CD4-positive, CD25-positive, alpha-beta regulatory T cell (primary cell): ENCODE results near the gene DLK1. TPM values are rescaled to one million over a fixed set of nuclear protein-coding genes. Genes with fewer than 3 reads are reported as not detected.

Experiments used
- ATAC-seq, 2 donors: fragments of 150-1000 bp; cut with Tn5 transposase; one replicate each; pipeline ENCODE4 v1.10.0; 2021; ENCODE audit warnings: low read depth in 2 of 2, moderate number of reproducible peaks in 2 of 2, moderate library complexity in 1 of 2
- DNase-seq, 3 donors: peaks; one replicate each; pipeline versions ENCODE4 v3.0.0 to v3.0.0-alpha.2; 2012 to 2022; ENCODE audit warnings: mixed read lengths in 1 of 3
- H3K27ac ChIP-seq: one replicate; pipeline ENCODE4 v1.7.0; 2013; ENCODE audit warnings: mild to moderate bottlenecking, low read length; ENCODE audit not compliant: insufficient read depth, poor library complexity, severe bottlenecking
- H3K27me3 ChIP-seq: one replicate; pipeline ENCODE4 v1.7.0; 2013; ENCODE audit warnings: low read length; ENCODE audit not compliant: control insufficient read depth, insufficient read depth
- H3K36me3 ChIP-seq: one replicate; pipeline ENCODE4 v1.7.0; 2013; ENCODE audit warnings: mild to moderate bottlenecking, low read length, moderate library complexity; ENCODE audit not compliant: control insufficient read depth, insufficient read depth
- H3K4me1 ChIP-seq: 2 replicates; pipeline ENCODE4 v1.7.0; 2013; ENCODE audit warnings: mild to moderate bottlenecking, low read length; ENCODE audit not compliant: insufficient read depth, control insufficient read depth, poor library complexity, severe bottlenecking
- H3K4me3 ChIP-seq: one replicate; pipeline ENCODE4 v1.7.0; 2013; ENCODE audit warnings: low read depth, mild to moderate bottlenecking, low read length, moderate library complexity
- H3K9me3 ChIP-seq, 2 experiments: 1 replicate in 1 of 2; 2 replicates in 1 of 2; pipeline ENCODE4 v1.7.0; 2013; ENCODE audit warnings: low read length in 2 of 2, mild to moderate bottlenecking in 1 of 2, moderate library complexity in 1 of 2; ENCODE audit not compliant: control insufficient read depth in 2 of 2
- H3K27ac Mint-ChIP-seq, 3 donors: one replicate each; pipeline ENCODE4 v1.8.0; 2020 to 2022; ENCODE audit warnings: mild to moderate bottlenecking in 3 of 3, mixed read lengths in 3 of 3, moderate library complexity in 2 of 3
- H3K27me3 Mint-ChIP-seq: one replicate; pipeline ENCODE4 v1.8.0; 2022; ENCODE audit warnings: mild to moderate bottlenecking, mixed read lengths
- H3K36me3 Mint-ChIP-seq: one replicate; pipeline ENCODE4 v1.8.0; 2020; ENCODE audit warnings: mixed read lengths
- H3K4me1 Mint-ChIP-seq, 4 donors: one replicate each; pipeline ENCODE4 v1.8.0; 2020 to 2022; ENCODE audit warnings: mixed read lengths in 4 of 4, mild to moderate bottlenecking in 1 of 4
- H3K4me3 Mint-ChIP-seq, 4 donors: one replicate each; pipeline ENCODE4 v1.8.0; 2020 to 2022; ENCODE audit warnings: mild to moderate bottlenecking in 4 of 4, mixed read lengths in 4 of 4, moderate library complexity in 3 of 4
- H3K9me3 Mint-ChIP-seq, 7 donors: one replicate each; pipeline ENCODE4 v1.8.0; 2020 to 2022; ENCODE audit warnings: mixed read lengths in 7 of 7, mild to moderate bottlenecking in 3 of 7, moderate library complexity in 2 of 7
- polyA plus RNA-seq, 4 donors: library from polyadenylated mRNA; unstranded; fragments of 300-500 nt; fragmentation: Illumina TruSeq; gene quantifications; one replicate each; pipeline ENCODE4 v1.2.3, GENCODE V29; 2021
- total RNA-seq: library from RNA; stranded (reverse); gene quantifications from one replicate; pipeline ENCODE4 v1.2.3, GENCODE V29; 2022

Gene DLK1
- total and polyA plus RNA-seq, 5 donors from 2014 or later, result not detected

GRCh38 chr14:100722367-100722766, 4.3 kb upstream of the DLK1 start:
- no peaks in the 10 kb centered on the region for H3K9me3 ChIP-seq
- H3K36me3 Mint-ChIP-seq, result no peaks in the 10 kb centered on the region
- H3K4me3 Mint-ChIP-seq, result no peak overlapping the region
- no peaks in the 10 kb centered on the region for H3K27me3 ChIP-seq
- no peak overlapping the region for H3K27ac Mint-ChIP-seq
- no peak overlapping the region for H3K27ac ChIP-seq
- H3K36me3 ChIP-seq, result no peaks in the 10 kb centered on the region
- no peak for DNase-seq
- ATAC-seq, result no peak
- H3K4me3 ChIP-seq, result no peak overlapping the region
- peaks cover 0 to 3% (median 0%) of the 10 kb centered on the region in 7 donors for H3K9me3 Mint-ChIP-seq
- no peaks in the 10 kb centered on the region for H3K4me1 Mint-ChIP-seq
- H3K27me3 Mint-ChIP-seq, result peaks cover 30% of the 10 kb centered on the region
- no peaks in the 10 kb centered on the region for H3K4me1 ChIP-seq

GRCh38 chr14:100723135-100723829, 3.4 kb upstream of the DLK1 start:
- H3K9me3 ChIP-seq, result no peaks in the 10 kb centered on the region
- no peak overlapping the region for H3K4me3 ChIP-seq
- no peak overlapping the region for H3K27ac ChIP-seq
- Mint-ChIP-seq H3K27ac (no peak overlapping the region), H3K27me3 (peaks cover 35% of the 10 kb centered on the region), H3K4me1 (no peaks in the 10 kb centered on the region), H3K9me3 (peaks cover 0 to 3% (median 0%) of the 10 kb centered on the region in 7 donors), H3K4me3 (no peak overlapping the region), H3K36me3 (no peaks in the 10 kb centered on the region)
- H3K36me3 ChIP-seq, result no peaks in the 10 kb centered on the region
- no peaks in the 10 kb centered on the region for H3K4me1 ChIP-seq
- ATAC-seq, result no peak
- no peak for DNase-seq
- no peaks in the 10 kb centered on the region for H3K27me3 ChIP-seq

- peaks cover 37% of the 10 kb centered on the region for H3K27me3 Mint-ChIP-seq
- H3K4me3 ChIP-seq, result no peak overlapping the region
- no peak overlapping the region for H3K4me3 Mint-ChIP-seq
Observed at GRCh38 chr14:100723830-100724437, 2.8 kb upstream of the DLK1 start.

GRCh38 chr14:100724536-100724935, 2.2 kb upstream of the DLK1 start:
- ATAC-seq (no peak), DNase-seq (no peak)
- Mint-ChIP-seq H3K4me1 (no peaks in the 10 kb centered on the region), H3K27ac (no peak overlapping the region), H3K36me3 (no peaks in the 10 kb centered on the region), H3K9me3 (peaks cover 0 to 3% (median 0%) of the 10 kb centered on the region in 7 donors), H3K4me3 (no peak overlapping the region), H3K27me3 (peaks cover 41% of the 10 kb centered on the region)
- Histone ChIP-seq H3K36me3 (no peaks in the 10 kb centered on the region), H3K9me3 (no peaks in the 10 kb centered on the region), H3K4me1 (no peaks in the 10 kb centered on the region), H3K4me3 (no peak overlapping the region), H3K27ac (no peak overlapping the region), H3K27me3 (no peaks in the 10 kb centered on the region)

More at GRCh38 chr14:100723830-100724437, 2.8 kb upstream of the DLK1 start:
- Histone ChIP-seq H3K27ac (no peak overlapping the region), H3K4me1 (no peaks in the 10 kb centered on the region), H3K9me3 (no peaks in the 10 kb centered on the region), H3K27me3 (no peaks in the 10 kb centered on the region), H3K36me3 (no peaks in the 10 kb centered on the region)
- DNase-seq (no peak), ATAC-seq (no peak)
- Mint-ChIP-seq H3K27ac (no peak overlapping the region), H3K36me3 (no peaks in the 10 kb centered on the region), H3K4me1 (no peaks in the 10 kb centered on the region), H3K9me3 (peaks cover 0 to 3% (median 0%) of the 10 kb centered on the region in 7 donors)

- no peak overlapping the region for H3K27ac ChIP-seq
- H3K27ac Mint-ChIP-seq, result peak overlapping the region in 1 of 3 donors; percentile 46
- no peaks in the 10 kb centered on the region for H3K36me3 Mint-ChIP-seq
- DNase-seq (no peak), ATAC-seq (no peak)
- H3K27me3 Mint-ChIP-seq, result peaks cover 41% of the 10 kb centered on the region
- no peaks in the 10 kb centered on the region for H3K4me1 Mint-ChIP-seq
- H3K4me1 ChIP-seq, result no peaks in the 10 kb centered on the region
- peaks cover 0 to 3% (median 0%) of the 10 kb centered on the region in 7 donors for H3K9me3 Mint-ChIP-seq
- H3K27me3 ChIP-seq, result no peaks in the 10 kb centered on the region
- H3K36me3 ChIP-seq, result no peaks in the 10 kb centered on the region
- H3K4me3 Mint-ChIP-seq, result no peak overlapping the region
- H3K9me3 ChIP-seq, result no peaks in the 10 kb centered on the region
- H3K4me3 ChIP-seq, result no peak overlapping the region
Observed at GRCh38 chr14:100725587-100726387, 905 bp upstream of the DLK1 start.

GRCh38 chr14:100727086-100727872, 587 bp downstream of the DLK1 start:
- H3K4me1 ChIP-seq, result no peaks in the 10 kb centered on the region
- H3K4me3 ChIP-seq, result no peak overlapping the region
- H3K4me3 Mint-ChIP-seq, result no peak overlapping the region
- no peaks in the 10 kb centered on the region for H3K9me3 ChIP-seq
- no peaks in the 10 kb centered on the region for H3K27me3 ChIP-seq
- DNase-seq, result no peak
- H3K27ac ChIP-seq, result no peak overlapping the region
- no peak overlapping the region for H3K27ac Mint-ChIP-seq
- H3K9me3 Mint-ChIP-seq, result no peaks in the 10 kb centered on the region
- peaks cover 32% of the 10 kb centered on the region for H3K27me3 Mint-ChIP-seq
- H3K4me1 Mint-ChIP-seq, result no peaks in the 10 kb centered on the region
- no peaks in the 10 kb centered on the region for H3K36me3 Mint-ChIP-seq
- ATAC-seq, result no peak
- no peaks in the 10 kb centered on the region for H3K36me3 ChIP-seq

GRCh38 chr14:100727873-100728240, 1.2 kb downstream of the DLK1 start:
- Histone ChIP-seq H3K4me3 (no peak overlapping the region), H3K4me1 (no peaks in the 10 kb centered on the region), H3K27ac (no peak overlapping the region), H3K9me3 (no peaks in the 10 kb centered on the region), H3K36me3 (no peaks in the 10 kb centered on the region), H3K27me3 (no peaks in the 10 kb centered on the region)
- Mint-ChIP-seq H3K27me3 (peaks cover 32% of the 10 kb centered on the region), H3K4me3 (no peak overlapping the region), H3K9me3 (no peaks in the 10 kb centered on the region), H3K27ac (no peak overlapping the region), H3K36me3 (no peaks in the 10 kb centered on the region), H3K4me1 (no peaks in the 10 kb centered on the region)
- DNase-seq (no peak), ATAC-seq (no peak)
